ENCODE data around the gene SAP130. TPM values are rescaled to one million over a fixed set of nuclear protein-coding genes. Genes with fewer than 3 reads are reported as not detected.

SAP130 gene
- total and polyA plus RNA-seq, 2 of the 8 experiments (the other 6 are each of a cell fraction or from before 2014, with no cell fraction given): 51.4 to 54.3 TPM

DNA sequence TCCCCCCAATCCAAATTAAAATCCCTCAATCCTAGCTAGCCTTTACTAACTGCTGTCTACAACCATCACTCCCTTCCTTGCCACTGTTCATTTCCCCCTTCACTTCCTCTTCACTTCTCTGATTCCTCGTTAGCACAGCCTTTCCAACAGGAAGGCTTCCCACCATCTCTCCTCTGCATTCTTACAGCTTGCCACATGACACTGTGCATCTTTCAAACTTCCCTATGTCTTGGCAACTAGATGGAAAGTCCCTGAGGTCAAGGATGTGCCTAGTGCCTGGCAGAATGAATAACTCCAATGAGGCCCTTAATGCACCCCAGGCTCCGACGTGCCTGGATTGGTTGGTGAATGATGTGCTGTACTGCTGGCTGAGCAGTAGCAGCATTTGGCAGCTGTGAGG lies 15.2 kb downstream of the SAP130 start (continued):
- TF ChIP-seq CHD7 (IDR thresholded peaks at IDR 0.05; ENCODE audit: insufficient replicate concordance, low read length): no peak
- no peak for TF ChIP-seq SIN3A (conservative IDR thresholded peaks at IDR 0.05 in 1 of 2, IDR thresholded peaks at IDR 0.05 in 1 of 2; ENCODE audit: low read depth in 1 of 2, low read length in 2 of 2)
- TF ChIP-seq, protein P1, sequence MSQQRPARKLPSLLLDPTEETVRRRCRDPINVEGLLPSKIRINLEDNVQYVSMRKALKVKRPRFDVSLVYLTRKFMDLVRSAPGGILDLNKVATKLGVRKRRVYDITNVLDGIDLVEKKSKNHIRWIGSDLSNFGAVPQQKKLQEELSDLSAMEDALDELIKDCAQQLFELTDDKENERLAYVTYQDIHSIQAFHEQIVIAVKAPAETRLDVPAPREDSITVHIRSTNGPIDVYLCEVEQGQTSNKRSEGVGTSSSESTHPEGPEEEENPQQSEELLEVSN (IDR thresholded peaks at IDR 0.05): no peak
- TF ChIP-seq CREB1 (IDR thresholded peaks at IDR 0.05): no peak

All from H1 (cell line).